Upper lobe of left lung (tissue), 4 donors: ENCODE data around the gene CYCS.
"Not testable (repeated sequence)": the region's sequence is repeated elsewhere in the genome, so short reads cannot be mapped to it uniquely, and the experiment has no call there.

ENCODE experiments used
- CTCF ChIP-seq, 6 experiments: fragments of 450-650 bp in 4 of 6; fragments of 200-600 bp in 2 of 6; sonication (generic) in 2 of 6; IDR thresholded peaks; one replicate each; pipeline ENCODE4 v1.5.1; 2016 to 2019; ENCODE audit warnings: antibody characterized with exemption in 6 of 6
- EP300 ChIP-seq, 4 donors: sonication (generic); formaldehyde crosslinking; IDR thresholded peaks; one replicate each; pipeline ENCODE4 v1.5.1; 2017; ENCODE audit warnings: antibody characterized with exemption in 4 of 4, control low read depth in 2 of 4
- POLR2A ChIP-seq, 4 donors: fragments of 450-650 bp; IDR thresholded peaks; one replicate each; pipeline ENCODE4 v1.5.1; 2016 to 2017; ENCODE audit warnings: antibody characterized with exemption in 4 of 4, mild to moderate bottlenecking in 2 of 4
- POLR2AphosphoS5 ChIP-seq, 2 donors: sonication (generic); formaldehyde crosslinking; IDR thresholded peaks; one replicate each; pipeline ENCODE4 v1.5.1; 2017; ENCODE audit warnings: antibody characterized with exemption in 2 of 2

GRCh38 chr7:25110514-25110913, 14.5 kb downstream of the CYCS start:
- TF ChIP-seq CTCF, POLR2AphosphoS5, EP300, POLR2A (IDR thresholded peaks at IDR 0.05): not testable (repeated sequence)
